GM18907 (cell line): ENCODE data around the gene C1QB.

Source experiments
- ATAC-seq: cut with Tn5 transposase; IDR thresholded peaks from one replicate; pipeline ENCODE4 v1.9.1; 2021; ENCODE audit warnings: mild to moderate bottlenecking, moderate library complexity; ENCODE audit not compliant: unreplicated experiment

The C1QB gene

GRCh38 chr1:22652881-22653316 lies at the start of gene C1QB:
C1QB (plus strand) TSS chr1:22653236; CDS start chr1:22659463, 6,227 bp downstream.
- ATAC-seq = no peak

- ATAC-seq = no peak
Observed at GRCh38 chr1:22606161-22606560, 46.9 kb upstream of the C1QB start.

- no peak for ATAC-seq
Observed at GRCh38 chr1:22607154-22607553, 45.9 kb upstream of the C1QB start.

- no peak for ATAC-seq
Observed at GRCh38 chr1:22608361-22608760, 44.7 kb upstream of the C1QB start.

GRCh38 chr1:22609291-22609690 lies 43.7 kb upstream of the C1QB start:
- ATAC-seq = no peak

GRCh38 chr1:22611530-22611947 lies 41.5 kb upstream of the C1QB start:
- no peak for ATAC-seq

- ATAC-seq = no peak
Observed at GRCh38 chr1:22612671-22613571, 40.1 kb upstream of the C1QB start.

GRCh38 chr1:22613572-22613918 lies 39.5 kb upstream of the C1QB start:
- no peak for ATAC-seq

GRCh38 chr1:22613951-22614350 lies 39.1 kb upstream of the C1QB start:
- no peak for ATAC-seq

GRCh38 chr1:22615886-22616285 lies 37.1 kb upstream of the C1QB start:
- no peak for ATAC-seq

- ATAC-seq = no peak
Observed at GRCh38 chr1:22616571-22616970, 36.5 kb upstream of the C1QB start.

- no peak for ATAC-seq
Observed at GRCh38 chr1:22618056-22618455, 35.0 kb upstream of the C1QB start.

- no peak for ATAC-seq
Observed at GRCh38 chr1:22619252-22619651, 33.8 kb upstream of the C1QB start.

- ATAC-seq = no peak
Observed at GRCh38 chr1:22619798-22620197, 33.2 kb upstream of the C1QB start.

- ATAC-seq = no peak
Observed at GRCh38 chr1:22621761-22622160, 31.3 kb upstream of the C1QB start.

- no peak for ATAC-seq
Observed at GRCh38 chr1:22625262-22625925, 27.6 kb upstream of the C1QB start.

GRCh38 chr1:22626237-22627157 lies 26.5 kb upstream of the C1QB start:
- ATAC-seq = no peak

GRCh38 chr1:22627331-22627730 lies 25.7 kb upstream of the C1QB start:
- ATAC-seq = no peak

- no peak for ATAC-seq
Observed at GRCh38 chr1:22628698-22629444, 24.2 kb upstream of the C1QB start.

- ATAC-seq = no peak
Observed at GRCh38 chr1:22629886-22630285, 23.1 kb upstream of the C1QB start.
